ENCODE results near the gene RMND5A.

GRCh38 chr2:86779971-86780370, 59.9 kb downstream of the RMND5A start:
- TF ChIP-seq CTCF (IDR thresholded peaks at IDR 0.05; ENCODE audit: insufficient read depth, low read length, poor library complexity, severe bottlenecking), result no peak
- no peak for TF ChIP-seq EZH2phosphoT487 (conservative IDR thresholded peaks at IDR 0.05; ENCODE audit: low read length)

Data from SU-DHL-6 (cell line).